Stimulated activated CD8-positive, alpha-beta memory T cell treated with anti-CD3 and anti-CD28 coated beads, Interleukin-15, amount 100 ng/mL, for 4 hours (primary cell): ENCODE data around the gene TRIM15.
"Not testable (repeated sequence)": the region's sequence is repeated elsewhere in the genome, so short reads cannot be mapped to it uniquely, and the experiment has no call there.

Source experiments
- DNase-seq, 2 donors: peaks; one replicate each; pipeline ENCODE4 v3.0.0-alpha.2; 2020; ENCODE audit warnings: low read depth in 2 of 2

Gene TRIM15

GRCh38 chr6:30163090-30163917, at the start of gene TRIM15:
TSS of gene TRIM15 (plus strand) at chr6:30163546. CDS start at chr6:30163685, 139 bp downstream.
- no peak for DNase-seq

- DNase-seq, result no peak
These were observed 49.5 kb upstream of the TRIM15 start for GRCh38 chr6:30113841-30114240.

- no peak for DNase-seq
These were observed 46.6 kb upstream of the TRIM15 start for GRCh38 chr6:30116724-30117123.

GRCh38 chr6:30118691-30119090, 44.7 kb upstream of the TRIM15 start:
- not testable (repeated sequence) for DNase-seq

- DNase-seq, result no peak
These were observed 41.6 kb upstream of the TRIM15 start for GRCh38 chr6:30121446-30122366.

- no peak for DNase-seq
These were observed 40.8 kb upstream of the TRIM15 start for GRCh38 chr6:30122515-30122914.

GRCh38 chr6:30127238-30128093, 35.9 kb upstream of the TRIM15 start:
- DNase-seq, result no peak

- DNase-seq, result no peak
These were observed 33.8 kb upstream of the TRIM15 start for GRCh38 chr6:30129265-30130178.

- DNase-seq, result no peak
These were observed 33.1 kb upstream of the TRIM15 start for GRCh38 chr6:30130179-30130679.

GRCh38 chr6:30130887-30131862, 32.2 kb upstream of the TRIM15 start:
- DNase-seq, result peak; percentile 29 to 55

GRCh38 chr6:30131947-30132497, 31.3 kb upstream of the TRIM15 start:
- DNase-seq, result no peak

GRCh38 chr6:30135147-30135546, 28.2 kb upstream of the TRIM15 start:
- no peak for DNase-seq

GRCh38 chr6:30135757-30136156, 27.6 kb upstream of the TRIM15 start, which contains the start of gene TRIM40:
TSS of gene TRIM40 (plus strand) at chr6:30136140. CDS start at chr6:30137037, 897 bp downstream.
- DNase-seq, result no peak

GRCh38 chr6:30136570-30137286, 26.6 kb upstream of the TRIM15 start:
- DNase-seq, result no peak

GRCh38 chr6:30140240-30140639, 23.1 kb upstream of the TRIM15 start:
- not testable (repeated sequence) for DNase-seq

GRCh38 chr6:30142665-30143064, 20.7 kb upstream of the TRIM15 start:
- DNase-seq, result no peak

- no peak for DNase-seq
These were observed 19.6 kb upstream of the TRIM15 start for GRCh38 chr6:30143780-30144179.

GRCh38 chr6:30144811-30145210, 18.5 kb upstream of the TRIM15 start:
- DNase-seq, result no peak
